T-helper 1 cell treated with Interleukin-12 subunit alpha and Interleukin-12 subunit beta and Interleukin-4 antibody, amounts not matched to agents 30 ng/mL and 1 ng/mL, for 36 hours (primary cell): Measurements from ENCODE around the gene ARHGAP26. TPM values are rescaled to one million over a fixed set of nuclear protein-coding genes. Genes with fewer than 3 reads are reported as not detected.

Experiments
- intact Hi-C: fragments of 100-400 bp; cut with micrococcal nuclease; formaldehyde crosslinking; loops from one replicate; pipeline ENCODE4 v1.15.1; 2024
- total RNA-seq: library from RNA; stranded (reverse); gene quantifications from 2 replicates; pipeline ENCODE4 v1.2.3, GENCODE V29; 2022

Gene ARHGAP26
- total RNA-seq, 1 donor from 2014 or later, result 31.8 TPM

- intact Hi-C loops, result loop anchor here (1.0 to 10.0 kb wide), 6 partner anchors 20 to 1216 kb away; no protein-coding TSS in a partner anchor
Measured at GRCh38 chr5:142748568-142749249, 21.5 kb upstream of the ARHGAP26 start.

GRCh38 chr5:142749321-142749720 is 20.9 kb upstream of the ARHGAP26 start:
- intact Hi-C loops, result loop anchor here (2.0 to 10.0 kb wide), 3 partner anchors 19 to 1215 kb away; no protein-coding TSS in a partner anchor

- intact Hi-C loops, result no loop called here
Measured at GRCh38 chr5:142753116-142753631, 17.0 kb upstream of the ARHGAP26 start.

GRCh38 chr5:142754031-142754430 is 16.1 kb upstream of the ARHGAP26 start:
- intact Hi-C loops, result no loop called here

GRCh38 chr5:142756576-142756975 is 13.6 kb upstream of the ARHGAP26 start:
- intact Hi-C loops, result no loop called here

- intact Hi-C loops, result no loop called here
Measured at GRCh38 chr5:142757564-142757963, 12.6 kb upstream of the ARHGAP26 start.

GRCh38 chr5:142758062-142758795 is 11.9 kb upstream of the ARHGAP26 start:
- intact Hi-C loops, result no loop called here

- intact Hi-C loops, result no loop called here
Measured at GRCh38 chr5:142758796-142759145, 11.4 kb upstream of the ARHGAP26 start.

- intact Hi-C loops, result no loop called here
Measured at GRCh38 chr5:142763701-142764100, 6.5 kb upstream of the ARHGAP26 start.

GRCh38 chr5:142767178-142767577 is 3.0 kb upstream of the ARHGAP26 start:
- intact Hi-C loops, result no loop called here

GRCh38 chr5:142767911-142768310 is 2.3 kb upstream of the ARHGAP26 start:
- intact Hi-C loops, result loop anchor here (2.0 kb wide), 1 partner anchor 19 kb away; no protein-coding TSS in a partner anchor

- intact Hi-C loops, result loop anchor here (1.0 to 2.0 kb wide), 2 partner anchors 21 to 240 kb away; no protein-coding TSS in a partner anchor
Measured at GRCh38 chr5:142769251-142769792, 855 bp upstream of the ARHGAP26 start.

GRCh38 chr5:142770650-142771609 is 753 bp downstream of the ARHGAP26 start:
- intact Hi-C loops, result loop anchor here (1.0 to 5.0 kb wide), 14 partner anchors 12 to 1418 kb away; partner anchors contain the start of genes DELE1, KCTD16, RNF14 and YIPF5

- intact Hi-C loops, result loop anchor here (2.0 to 5.0 kb wide), 5 partner anchors 206 to 849 kb away; partner anchors contain the start of genes DELE1 and RNF14
Measured at GRCh38 chr5:142771666-142772065, 1.5 kb downstream of the ARHGAP26 start.

GRCh38 chr5:142772446-142773293 is 2.5 kb downstream of the ARHGAP26 start:
- intact Hi-C loops, result loop anchor here (5.0 kb wide), 2 partner anchors 205 to 850 kb away; partner anchors contain the start of gene DELE1

- intact Hi-C loops, result no loop called here
Measured at GRCh38 chr5:142777099-142777498, 6.9 kb downstream of the ARHGAP26 start.

- intact Hi-C loops, result no loop called here
Measured at GRCh38 chr5:142777850-142778249, 7.7 kb downstream of the ARHGAP26 start.

GRCh38 chr5:142779163-142779840 is 9.1 kb downstream of the ARHGAP26 start:
- intact Hi-C loops, result no loop called here

- intact Hi-C loops, result no loop called here
Measured at GRCh38 chr5:142780871-142781270, 10.7 kb downstream of the ARHGAP26 start.
